ENCODE measurements around the gene CAMK1D.

- TF ChIP-seq PBX3 (CRISPR knock-in tag; IDR thresholded peaks at IDR 0.05) (no peak), ZNF521 (tag by site-specific recombination; IDR thresholded peaks at IDR 0.05) (no peak)
Measured at GRCh38 chr10:12650122-12650521, 300.8 kb downstream of the CAMK1D start.

Data from HEK293 (cell line).